ENCODE results near the gene PHAX.

- no peak for TF ChIP-seq CTCF (IDR thresholded peaks at IDR 0.05)
- no peak for TF ChIP-seq POLR2A (IDR thresholded peaks at IDR 0.05)
These were observed 27.4 kb downstream of the PHAX start for GRCh38 chr5:126628102-126628501.
